K562 (cell line): ENCODE data around the gene UNC80. TPM values are rescaled to one million over a fixed set of nuclear protein-coding genes. Genes with fewer than 3 reads are reported as not detected.

ENCODE experiments used
- ARID3A ChIP-seq: IDR thresholded peaks from 2 replicates; pipeline ENCODE4 v1.6.1; 2012; ENCODE audit warnings: low read depth, low read length, improper control_type of control experiment, borderline replicate concordance
- CBX8 ChIP-seq: fragments of 200-600 bp; sonication (generic); IDR thresholded peaks from 2 replicates; pipeline ENCODE4 v1.6.1; 2012; ENCODE audit warnings: borderline replicate concordance, mixed run types, low read depth, mild to moderate bottlenecking, moderate library complexity, mixed read lengths, low read length, control low read depth, inconsistent platforms; ENCODE audit not compliant: poor library complexity, severe bottlenecking; ENCODE audit errors: extremely low read depth
- ELF4 ChIP-seq: fragments of 450-650 bp; formaldehyde crosslinking; IDR thresholded peaks from 2 replicates; pipeline ENCODE4 v1.4.0; 2022; ENCODE audit warnings: missing genetic modification characterization
- IRF2 ChIP-seq: sonication (generic); formaldehyde crosslinking; IDR thresholded peaks from 2 replicates; pipeline ENCODE4 v1.8.1; 2022; ENCODE audit warnings: mild to moderate bottlenecking, missing genetic modification reagents
- MEF2D ChIP-seq: conservative IDR thresholded peaks from 2 replicates; pipeline ENCODE4 v1.6.1; 2016; ENCODE audit warnings: low read depth, missing genetic modification characterization, missing compliant biosample characterization
- PHF21A ChIP-seq: fragments of 450-650 bp; IDR thresholded peaks from 2 replicates; pipeline ENCODE4 v1.6.1; 2017; ENCODE audit warnings: low read depth, borderline replicate concordance
- RAD51 ChIP-seq: fragments of 450-650 bp; IDR thresholded peaks from 2 replicates; pipeline ENCODE4 v1.7.1; 2016; ENCODE audit warnings: low read depth, mild to moderate bottlenecking, borderline replicate concordance
- RBFOX2 ChIP-seq: fragments of 200-400 bp; formaldehyde crosslinking; IDR thresholded peaks from 2 replicates; pipeline ENCODE4 v1.6.1; 2017; ENCODE audit warnings: low read depth, mild to moderate bottlenecking, low read length, moderate library complexity
- RFX1 ChIP-seq: fragments of 450-650 bp; IDR thresholded peaks from 2 replicates; pipeline ENCODE4 v1.6.1; 2016; ENCODE audit warnings: mild to moderate bottlenecking, moderate library complexity
- RFX7 ChIP-seq: fragments of 250-450 bp; sonication (Bioruptor Pico); IDR thresholded peaks from 2 replicates; pipeline ENCODE4 v1.5.1; 2021; ENCODE audit warnings: mild to moderate bottlenecking
- SMARCA5 ChIP-seq: fragments of 450-650 bp; IDR thresholded peaks from 2 replicates; pipeline ENCODE4 v1.6.1; 2016
- ZBTB1 ChIP-seq: sonication (generic); formaldehyde crosslinking; IDR thresholded peaks from 2 replicates; pipeline ENCODE4 v1.8.1; 2023; ENCODE audit warnings: missing genetic modification reagents, low read depth, mild to moderate bottlenecking, borderline replicate concordance
- ZBTB34 ChIP-seq: fragments of 250-450 bp; sonication (Bioruptor Pico); IDR thresholded peaks from 2 replicates; pipeline ENCODE4 v1.8.0; 2021; ENCODE audit warnings: mild to moderate bottlenecking, moderate library complexity
- ZNF253 ChIP-seq: fragments of 250-450 bp; sonication (Bioruptor Pico); conservative IDR thresholded peaks from 2 replicates; pipeline ENCODE4 v1.6.1; 2021; ENCODE audit warnings: mild to moderate bottlenecking
- polyA plus RNA-seq, 8 experiments: library from polyadenylated mRNA; depleted of rRNA in 4 of 8; stranded (reverse) in 5 of 8; unstranded in 3 of 8; fragments of >200 nt; fragmentation: Nextera tagmentation in 2 of 8; fragmentation: Illumina TruSeq in 1 of 8; extraction: Ambion mirVana in 2 of 8; extraction: Trizol in 1 of 8; gene quantifications; 2 replicates each; pipeline versions ENCODE4 v1.2.1 to v1.2.3, GENCODE V29; 2011 to 2014; ENCODE audit warnings: inconsistent platforms in 1 of 8, missing spikeins in 1 of 8
- total RNA-seq, 7 experiments: library from RNA; depleted of rRNA in 6 of 7; stranded (reverse); fragments of >200 nt in 6 of 7; fragmentation: Illumina TruSeq in 2 of 7; extraction: Trizol in 2 of 7; gene quantifications; 2 replicates each; pipeline versions ENCODE4 v1.2.1 to v1.2.3, GENCODE V29; 2011 to 2021; ENCODE audit warnings: low replicate concordance in 1 of 7
- TF ChIP-seq, protein P1 (sequence below), 2 experiments: fragments of 450-650 bp; IDR thresholded peaks; 2 replicates each; pipeline ENCODE4 v1.6.1; 2016; ENCODE audit warnings: mild to moderate bottlenecking in 2 of 2, borderline replicate concordance in 1 of 2, low read depth in 1 of 2, moderate library complexity in 1 of 2

Gene UNC80
- total and polyA plus RNA-seq, 9 of the 15 experiments (the other 6 are each of a cell fraction or from before 2014, with no cell fraction given): under 0.01 to 0.04 (median 0.01) TPM; not detected in 5

- TF ChIP-seq, protein P1, sequence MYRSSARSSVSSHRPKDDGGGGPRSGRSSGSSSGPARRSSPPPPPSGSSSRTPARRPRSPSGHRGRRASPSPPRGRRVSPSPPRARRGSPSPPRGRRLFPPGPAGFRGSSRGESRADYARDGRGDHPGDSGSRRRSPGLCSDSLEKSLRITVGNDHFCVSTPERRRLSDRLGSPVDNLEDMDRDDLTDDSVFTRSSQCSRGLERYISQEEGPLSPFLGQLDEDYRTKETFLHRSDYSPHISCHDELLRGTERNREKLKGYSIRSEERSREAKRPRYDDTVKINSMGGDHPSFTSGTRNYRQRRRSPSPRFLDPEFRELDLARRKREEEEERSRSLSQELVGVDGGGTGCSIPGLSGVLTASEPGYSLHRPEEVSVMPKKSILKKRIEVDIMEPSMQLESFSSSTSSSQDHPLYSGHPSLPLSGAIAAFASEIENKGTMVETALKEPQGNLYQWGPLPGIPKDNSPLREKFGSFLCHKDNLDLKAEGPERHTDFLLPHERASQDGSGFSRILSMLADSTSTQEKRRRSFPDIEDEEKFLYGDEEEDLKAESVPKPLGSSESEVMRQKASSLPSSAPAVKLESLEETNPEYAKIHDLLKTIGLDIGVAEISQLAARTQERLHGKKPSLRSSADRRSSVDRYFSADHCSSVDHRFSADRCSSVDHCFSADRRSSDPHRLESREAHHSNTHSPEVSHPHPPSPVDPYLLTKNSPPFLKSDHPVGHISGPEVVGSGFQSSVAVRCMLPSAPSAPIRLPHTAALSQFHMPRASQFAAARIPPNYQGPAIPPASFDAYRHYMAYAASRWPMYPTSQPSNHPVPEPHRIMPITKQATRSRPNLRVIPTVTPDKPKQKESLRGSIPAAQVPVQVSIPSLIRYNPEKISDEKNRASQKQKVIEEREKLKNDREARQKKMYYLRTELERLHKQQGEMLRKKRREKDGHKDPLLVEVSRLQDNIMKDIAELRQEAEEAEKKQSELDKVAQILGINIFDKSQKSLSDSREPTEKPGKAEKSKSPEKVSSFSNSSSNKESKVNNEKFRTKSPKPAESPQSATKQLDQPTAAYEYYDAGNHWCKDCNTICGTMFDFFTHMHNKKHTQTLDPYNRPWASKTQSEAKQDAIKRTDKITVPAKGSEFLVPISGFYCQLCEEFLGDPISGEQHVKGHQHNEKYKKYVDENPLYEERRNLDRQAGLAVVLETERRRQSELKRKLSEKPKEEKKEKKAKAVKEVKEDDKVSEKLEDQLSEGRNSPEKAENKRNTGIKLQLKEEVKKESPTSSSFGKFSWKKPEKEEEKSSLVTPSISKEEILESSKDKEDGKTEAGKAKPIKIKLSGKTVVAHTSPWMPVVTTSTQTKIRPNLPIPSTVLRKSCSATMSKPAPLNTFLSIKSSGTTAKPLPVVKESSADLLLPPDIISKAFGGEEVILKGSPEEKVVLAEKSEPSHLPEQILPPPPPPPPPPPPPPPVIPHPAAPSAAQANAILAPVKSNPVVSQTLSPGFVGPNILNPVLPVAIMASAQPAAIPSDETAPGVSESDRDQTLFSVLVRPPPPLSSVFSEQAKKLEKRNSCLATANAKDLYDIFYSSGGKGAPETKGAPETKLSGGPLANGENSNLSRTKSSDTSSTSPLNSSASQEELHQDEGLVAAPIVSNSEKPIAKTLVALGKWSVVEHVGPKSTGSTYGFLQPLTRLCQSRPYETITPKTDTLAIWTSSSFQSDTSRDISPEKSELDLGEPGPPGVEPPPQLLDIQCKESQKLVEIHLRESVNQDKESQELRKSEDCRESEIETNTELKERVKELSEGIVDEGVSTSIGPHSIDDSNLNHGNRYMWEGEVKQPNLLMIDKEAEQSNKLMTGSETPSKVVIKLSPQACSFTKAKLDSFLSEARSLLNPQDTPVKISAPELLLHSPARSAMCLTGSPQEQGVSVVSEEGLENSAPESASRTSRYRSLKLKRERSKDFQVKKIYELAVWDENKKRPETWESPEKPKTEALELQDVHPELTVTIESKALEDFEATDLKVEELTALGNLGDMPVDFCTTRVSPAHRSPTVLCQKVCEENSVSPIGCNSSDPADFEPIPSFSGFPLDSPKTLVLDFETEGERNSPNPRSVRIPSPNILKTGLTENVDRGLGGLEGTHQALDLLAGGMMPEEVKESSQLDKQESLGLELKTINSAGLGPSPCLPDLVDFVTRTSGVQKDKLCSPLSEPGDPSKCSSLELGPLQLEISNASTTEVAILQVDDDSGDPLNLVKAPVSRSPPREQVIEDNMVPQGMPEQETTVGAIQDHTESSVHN (IDR thresholded peaks at IDR 0.05; ENCODE audit: borderline replicate concordance in 1 of 2, low read depth in 1 of 2): no peak
- TF ChIP-seq ARID3A (no peak), ZNF253 (CRISPR knock-in tag) (no peak), RBFOX2 (peak; percentile 95), IRF2 (CRISPR knock-in tag) (no peak), RFX7 (CRISPR knock-in tag) (no peak), MEF2D (tag) (no peak), PHF21A (no peak), ELF4 (CRISPR knock-in tag) (no peak), RFX1 (no peak), SMARCA5 (no peak), ZBTB1 (no peak), RAD51 (no peak), ZBTB34 (no peak), CBX8 (no peak)
Observed at GRCh38 chr2:210002158-210003157, 230.8 kb downstream of the UNC80 start, which contains the start of gene RPE (continued).
